ENCODE data around the gene YY1AP1. TPM values are rescaled to one million over a fixed set of nuclear protein-coding genes. Genes with fewer than 3 reads are reported as not detected.

The YY1AP1 gene
- total RNA-seq, 1 donor from 2014 or later = 42.3 TPM

- H3K4me1 ChIP-seq (ENCODE audit: insufficient read depth, low read length) = no peaks in the 10 kb centered on the region
- no peak overlapping the region for H2AFZ ChIP-seq (ENCODE audit: low read depth, low read length)
- no peak overlapping the region for H3K9ac ChIP-seq (ENCODE audit: low read length)
- no peaks in the 10 kb centered on the region for H3K27me3 ChIP-seq (ENCODE audit: insufficient read depth, low read length)
- no peak overlapping the region for H3K27ac ChIP-seq (ENCODE audit: low read depth, low read length)
- FAIRE-seq = no peak
- Mint-ChIP-seq H3K27ac (ENCODE audit: unreplicated experiment) (no peak overlapping the region), H3K27me3 (ENCODE audit: low read depth, unreplicated experiment) (no peaks in the 10 kb centered on the region), H3K4me3 (ENCODE audit: unreplicated experiment) (no peak overlapping the region), H3K36me3 (ENCODE audit: low read depth, unreplicated experiment) (peaks cover 23% of the 10 kb centered on the region), H3K9me3 (ENCODE audit: unreplicated experiment) (no peaks in the 10 kb centered on the region), H3K4me1 (ENCODE audit: low read depth, unreplicated experiment) (no peaks in the 10 kb centered on the region)
- no peak for DNase-seq (ENCODE audit: low read depth)
- no peak overlapping the region for H3K4me2 ChIP-seq (ENCODE audit: low read length)
- TF ChIP-seq CTCF (IDR thresholded peaks at IDR 0.05; ENCODE audit: insufficient read depth, low read depth, low read length) (no peak), EZH2 (IDR thresholded peaks at IDR 0.05; ENCODE audit: insufficient read depth, low read length) (no peak)
- peaks cover 31% of the 10 kb centered on the region for H3K36me3 ChIP-seq (ENCODE audit: insufficient read depth, low read length)
- peaks cover 56% of the 10 kb centered on the region for H3K79me2 ChIP-seq (ENCODE audit: insufficient read depth, low read length)
- peaks cover 61% of the 10 kb centered on the region for H4K20me1 ChIP-seq (ENCODE audit: insufficient read depth, low read length)
- no peaks in the 10 kb centered on the region for H3K9me3 ChIP-seq (ENCODE audit: insufficient read depth, low read depth, low read length)
- no peak overlapping the region for H3K4me3 ChIP-seq (ENCODE audit: insufficient read depth, low read depth, low read length)
These were observed 10.5 kb downstream of the YY1AP1 start for GRCh38 chr1:155678027-155678426.

- Histone ChIP-seq H3K9me3 (ENCODE audit: insufficient read depth, low read depth, low read length) (no peaks in the 10 kb centered on the region), H3K4me1 (ENCODE audit: insufficient read depth, low read length) (no peaks in the 10 kb centered on the region), H3K27me3 (ENCODE audit: insufficient read depth, low read length) (no peaks in the 10 kb centered on the region), H3K4me2 (ENCODE audit: low read length) (no peak overlapping the region), H3K9ac (ENCODE audit: low read length) (no peak overlapping the region), H2AFZ (ENCODE audit: low read depth, low read length) (no peak overlapping the region), H3K36me3 (ENCODE audit: insufficient read depth, low read length) (peaks cover 49% of the 10 kb centered on the region), H3K27ac (ENCODE audit: low read depth, low read length) (no peak overlapping the region), H3K4me3 (ENCODE audit: insufficient read depth, low read depth, low read length) (no peak overlapping the region), H4K20me1 (ENCODE audit: insufficient read depth, low read length) (peaks cover 32% of the 10 kb centered on the region), H3K79me2 (ENCODE audit: insufficient read depth, low read length) (peaks cover 12% of the 10 kb centered on the region)
- DNase-seq (ENCODE audit: low read depth) = no peak
- Mint-ChIP-seq H3K27ac (ENCODE audit: unreplicated experiment) (no peak overlapping the region), H3K36me3 (ENCODE audit: low read depth, unreplicated experiment) (peaks cover 16% of the 10 kb centered on the region), H3K4me1 (ENCODE audit: low read depth, unreplicated experiment) (no peaks in the 10 kb centered on the region), H3K9me3 (ENCODE audit: unreplicated experiment) (no peaks in the 10 kb centered on the region), H3K4me3 (ENCODE audit: unreplicated experiment) (no peak overlapping the region), H3K27me3 (ENCODE audit: low read depth, unreplicated experiment) (no peaks in the 10 kb centered on the region)
- TF ChIP-seq CTCF (IDR thresholded peaks at IDR 0.05; ENCODE audit: insufficient read depth, low read depth, low read length) (no peak), EZH2 (IDR thresholded peaks at IDR 0.05; ENCODE audit: insufficient read depth, low read length) (no peak)
- no peak for FAIRE-seq
These were observed 15.6 kb downstream of the YY1AP1 start for GRCh38 chr1:155673003-155673402.

- FAIRE-seq = no peak
- H3K36me3 Mint-ChIP-seq (ENCODE audit: low read depth, unreplicated experiment) = peaks cover 19% of the 10 kb centered on the region
These were observed 16.8 kb downstream of the YY1AP1 start for GRCh38 chr1:155671750-155672149.

More at GRCh38 chr1:155671750-155672149, 16.8 kb downstream of the YY1AP1 start:
- H3K4me1 ChIP-seq (ENCODE audit: insufficient read depth, low read length) = no peaks in the 10 kb centered on the region
- Mint-ChIP-seq H3K4me1 (ENCODE audit: low read depth, unreplicated experiment) (no peaks in the 10 kb centered on the region), H3K27ac (ENCODE audit: unreplicated experiment) (no peak overlapping the region), H3K27me3 (ENCODE audit: low read depth, unreplicated experiment) (no peaks in the 10 kb centered on the region), H3K9me3 (ENCODE audit: unreplicated experiment) (no peaks in the 10 kb centered on the region), H3K4me3 (ENCODE audit: unreplicated experiment) (no peak overlapping the region)
- no peak for DNase-seq (ENCODE audit: low read depth)
- no peak overlapping the region for H3K27ac ChIP-seq (ENCODE audit: low read depth, low read length)
- H3K36me3 ChIP-seq (ENCODE audit: insufficient read depth, low read length) = peaks cover 40% of the 10 kb centered on the region
- no peaks in the 10 kb centered on the region for H3K27me3 ChIP-seq (ENCODE audit: insufficient read depth, low read length)
- H3K79me2 ChIP-seq (ENCODE audit: insufficient read depth, low read length) = peaks cover 4% of the 10 kb centered on the region
- H3K9me3 ChIP-seq (ENCODE audit: insufficient read depth, low read depth, low read length) = no peaks in the 10 kb centered on the region
- H2AFZ ChIP-seq (ENCODE audit: low read depth, low read length) = no peak overlapping the region
- TF ChIP-seq EZH2 (IDR thresholded peaks at IDR 0.05; ENCODE audit: insufficient read depth, low read length) (no peak), CTCF (IDR thresholded peaks at IDR 0.05; ENCODE audit: insufficient read depth, low read depth, low read length) (no peak)
- H4K20me1 ChIP-seq (ENCODE audit: insufficient read depth, low read length) = peaks cover 24% of the 10 kb centered on the region
- no peak overlapping the region for H3K4me3 ChIP-seq (ENCODE audit: insufficient read depth, low read depth, low read length)
- H3K9ac ChIP-seq (ENCODE audit: low read length) = no peak overlapping the region
- no peak overlapping the region for H3K4me2 ChIP-seq (ENCODE audit: low read length)
